ENCODE results near the gene DNAJC3.

- no peak for TF ChIP-seq POLR2A (IDR thresholded peaks at IDR 0.05)
- TF ChIP-seq CTCF (IDR thresholded peaks at IDR 0.05): no peak
- TF ChIP-seq EP300 (IDR thresholded peaks at IDR 0.05): no peak
Measured at GRCh38 chr13:95710313-95710712, 33.4 kb downstream of the DNAJC3 start.
